Psoas muscle (tissue), 8 donors: Measurements from ENCODE around the gene PTGDR. TPM values are rescaled to one million over a fixed set of nuclear protein-coding genes. Genes with fewer than 3 reads are reported as not detected.

ENCODE experiments used
- ATAC-seq, 4 donors: fragments of 200-7000 bp; cut with Tn5 transposase; one replicate each; pipeline ENCODE4 v1.9.1; 2020; ENCODE audit warnings: moderate library complexity in 3 of 4, mild to moderate bottlenecking in 2 of 4
- DNase-seq, 2 donors: peaks; one replicate each; pipeline ENCODE4 v3.0.0-alpha.2; 2020
- H3K27ac ChIP-seq: fragments of 200-600 bp; one replicate; pipeline ENCODE4 v1.8.0; 2022
- H3K27me3 ChIP-seq, 3 donors: fragments of 200-600 bp in 1 of 3; one replicate each; pipeline versions ENCODE4 v1.6.1 to v1.8.0; 2013 to 2022; ENCODE audit warnings: low read length in 2 of 3, mild to moderate bottlenecking in 2 of 3, moderate library complexity in 1 of 3; ENCODE audit not compliant: insufficient read depth in 3 of 3
- H3K36me3 ChIP-seq, 2 donors: fragments of 200-600 bp in 1 of 2; one replicate each; pipeline versions ENCODE4 v1.6.1 to v1.8.0; 2013 to 2022; ENCODE audit warnings: low read depth in 1 of 2, mild to moderate bottlenecking in 1 of 2, moderate library complexity in 1 of 2; ENCODE audit not compliant: insufficient read depth in 1 of 2
- H3K4me1 ChIP-seq: fragments of 200-600 bp; one replicate; pipeline ENCODE4 v1.8.0; 2022
- H3K4me3 ChIP-seq: fragments of 200-600 bp; one replicate; pipeline ENCODE4 v1.8.0; 2022; ENCODE audit warnings: mild to moderate bottlenecking
- H3K9me3 ChIP-seq: fragments of 200-600 bp; one replicate; pipeline ENCODE4 v1.8.0; 2022
- CTCF ChIP-seq: fragments of 200-600 bp; IDR thresholded peaks from one replicate; pipeline ENCODE4 v1.8.0; 2022; ENCODE audit warnings: antibody characterized with exemption
- WGBS, 3 donors: extraction: QIAGEN DNeasy Blood & Tissue Kit; methylation state at CpG; one replicate each; pipeline versions ENCODE4 v1.1.6 to v1.1.7; 2013; 5-methylcytosine and 5-hydroxymethylcytosine counted together
- intact Hi-C, 2 donors: fragments of 100-400 bp; cut with DNase I; formaldehyde crosslinking; loops; one replicate each; pipeline versions ENCODE4 v1.11.0 to v1.14.2; 2022
- long read RNA-seq, 2 donors: library from polyadenylated mRNA; unstranded; transcript quantifications; one replicate each; pipeline ENCODE4 v2.0.0, GENCODE V29; 2021
- polyA plus RNA-seq, 3 donors: library from polyadenylated mRNA; stranded (reverse); fragments of 200-250 nt; gene quantifications; one replicate each; pipeline ENCODE4 v1.2.3, GENCODE V29; 2013
- total RNA-seq, 4 donors: library from RNA; stranded (reverse); fragmentation: NEBNext Ultra II Directional in 2 of 4; extraction: Animal tissue kit (Norgen Biotek cat#: 25700) in 2 of 4; gene quantifications; one replicate each; pipeline versions ENCODE4 v1.2.1 to v1.2.4, GENCODE V29; 2021 to 2023
- donor health status: healthy with polysubstance abuse.
- donor health status: DM: no; HTN: no; CAD: no; lungs with moderate emphysema.
- donor health status: Bipolar disorder and iron deficiency.
- donor health status: healthy.
- donor health status: DM: yes; HTN: yes; CAD: no.
- donor health status: DM: no; HTN: no; CAD: no.
- donor health status: DM: no; HTN: no; CAD: no.
- donor health status: DM: yes; HTN: yes; CAD: no.

PTGDR gene
- total RNA-seq (under 1 TPM in 2 of 4 donors, not detected in 2; 0.19 to 0.39 TPM), polyA plus RNA-seq (under 1 TPM; 0.09 to 0.18 (median 0.11) TPM)
- long read RNA-seq, donor 1, result 0 reads
- long read RNA-seq, donor 2, result 0 reads

GRCh38 chr14:52267501-52268278 is at the start of gene PTGDR:
Gene PTGDR (plus strand): TSS chr14:52267698. CDS start chr14:52267815, 117 bp downstream.
- H3K4me3 ChIP-seq, result peak within 1 kb of the TSS; percentile 49
- H3K9me3 ChIP-seq, result no peaks in the 10 kb centered on the region
- ATAC-seq, result peak in 2 of 4 donors; percentile 19 to 29
- H3K4me1 ChIP-seq, result no peaks in the 10 kb centered on the region
- 3 to 4% (median 3%) methylated on average over 62 to 63 of the region's 63 CpGs for WGBS, 3 donors
- intact Hi-C loops, result no loop called here
- DNase-seq, result peak; percentile 23 to 61
- peaks cover 3 to 35% (median 5%) of the 10 kb centered on the region in 3 donors for H3K27me3 ChIP-seq
- TF ChIP-seq CTCF, result no peak
- H3K36me3 ChIP-seq, result no peaks in the 10 kb centered on the region
- no peak within 1 kb of the TSS for H3K27ac ChIP-seq

GRCh38 chr14:52219488-52220084 is 47.9 kb upstream of the PTGDR start:
- 79 to 87% (median 85%) methylated on average over 4 of the region's 4 CpGs for WGBS, 3 donors

GRCh38 chr14:52220924-52221811 is 46.3 kb upstream of the PTGDR start:
- intact Hi-C loops, result no loop called here
- 52 to 57% (median 54%) methylated on average over 7 of the region's 7 CpGs for WGBS, 3 donors
- Histone ChIP-seq H3K4me3 (peak overlapping the region; percentile 36), H3K36me3 (no peaks in the 10 kb centered on the region), H3K9me3 (no peaks in the 10 kb centered on the region), H3K27me3 (no peaks in the 10 kb centered on the region), H3K4me1 (no peaks in the 10 kb centered on the region), H3K27ac (no peak overlapping the region)
- no peak for TF ChIP-seq CTCF
- ATAC-seq (no peak), DNase-seq (no peak)

More at GRCh38 chr14:52219488-52220084, 47.9 kb upstream of the PTGDR start:
- no peaks in the 10 kb centered on the region for H3K36me3 ChIP-seq
- no peak for ATAC-seq
- no peaks in the 10 kb centered on the region for H3K27me3 ChIP-seq
- no peak for DNase-seq
- H3K27ac ChIP-seq, result no peak overlapping the region
- H3K4me3 ChIP-seq, result no peak overlapping the region
- no peaks in the 10 kb centered on the region for H3K9me3 ChIP-seq
- no peak for TF ChIP-seq CTCF
- no peaks in the 10 kb centered on the region for H3K4me1 ChIP-seq
- intact Hi-C loops, result no loop called here

GRCh38 chr14:52222901-52223300 is 44.6 kb upstream of the PTGDR start:
- 69 to 75% (median 70%) methylated on average over 9 of the region's 9 CpGs for WGBS, 3 donors

More at GRCh38 chr14:52222901-52223300, 44.6 kb upstream of the PTGDR start:
- Histone ChIP-seq H3K27me3 (no peaks in the 10 kb centered on the region), H3K9me3 (no peaks in the 10 kb centered on the region), H3K27ac (no peak overlapping the region), H3K4me1 (no peaks in the 10 kb centered on the region), H3K36me3 (no peaks in the 10 kb centered on the region), H3K4me3 (no peak overlapping the region)
- TF ChIP-seq CTCF, result no peak
- intact Hi-C loops, result no loop called here
- no peak for DNase-seq
- no peak for ATAC-seq
